Natural killer cell treated with Interleukin-12 subunit alpha and Interleukin-12 subunit beta and Interleukin-15 and Interleukin-18, amount 100 ng/mL, for 72 hours (primary cell): Measurements from ENCODE around the gene CCL22. TPM values are rescaled to one million over a fixed set of nuclear protein-coding genes. Genes with fewer than 3 reads are reported as not detected.
A peak's percentile ranks its signal among the peaks of the same experiment; 100 is the strongest.

Experiments
- ATAC-seq, 2 donors: fragments of 150-1000 bp; cut with Tn5 transposase in 1 of 2; sonication (Bioruptor Pico), chemical (Tn5 transposase) in 1 of 2; 2 replicates each; pipeline ENCODE4 v1.10.0; 2021
- DNase-seq: peaks from one replicate; pipeline ENCODE4 v3.0.0; 2022; ENCODE audit warnings: low spot score
- H3K27ac Mint-ChIP-seq, 2 donors: 1 replicate in 1 of 2; 2 replicates in 1 of 2; pipeline ENCODE4 v1.8.0; 2022; ENCODE audit warnings: mixed read lengths in 2 of 2, mild to moderate bottlenecking in 1 of 2, moderate library complexity in 1 of 2
- H3K27me3 Mint-ChIP-seq, 2 donors: 1 replicate in 1 of 2; 2 replicates in 1 of 2; pipeline ENCODE4 v1.8.0; 2022; ENCODE audit warnings: mixed read lengths in 2 of 2
- H3K36me3 Mint-ChIP-seq: one replicate; pipeline ENCODE4 v1.8.0; 2022; ENCODE audit warnings: mixed read lengths
- H3K4me1 Mint-ChIP-seq, 2 donors: 1 replicate in 1 of 2; 2 replicates in 1 of 2; pipeline ENCODE4 v1.8.0; 2022; ENCODE audit warnings: low read depth in 2 of 2, mixed read lengths in 2 of 2, mild to moderate bottlenecking in 1 of 2
- H3K4me3 Mint-ChIP-seq: one replicate; pipeline ENCODE4 v1.8.0; 2022; ENCODE audit warnings: mixed read lengths
- H3K9me3 Mint-ChIP-seq: 2 replicates; pipeline ENCODE4 v1.8.0; 2022; ENCODE audit warnings: mixed read lengths
- total RNA-seq, 2 donors: library from RNA; stranded (reverse); gene quantifications; one replicate each; pipeline ENCODE4 v1.2.3, GENCODE V29; 2022

Gene CCL22
- total RNA-seq, 2 donors from 2014 or later = 12.9 TPM; not detected in 1

- ATAC-seq (peak in 1 of 2 donors; percentile 33), DNase-seq (peak; percentile 26)
- no peaks in the 10 kb centered on the region for H3K9me3 Mint-ChIP-seq
- no peaks in the 10 kb centered on the region for H3K36me3 Mint-ChIP-seq
- no peak within 1 kb of the TSS for H3K4me3 Mint-ChIP-seq
- H3K27me3 Mint-ChIP-seq = peaks cover 5 to 9% of the 10 kb centered on the region in 2 donors
- H3K27ac Mint-ChIP-seq = no peak within 1 kb of the TSS
- no peaks in the 10 kb centered on the region for H3K4me1 Mint-ChIP-seq
Observed at GRCh38 chr16:57403965-57404817, 45.6 kb downstream of the CCL22 start, which contains the start of gene CCL17. TSS of gene CCL17 (plus strand) at chr16:57404767. CDS start at chr16:57413933, 9,166 bp downstream.

GRCh38 chr16:57405097-57405496, 46.5 kb downstream of the CCL22 start:
- peak; percentile 34 for DNase-seq
- Mint-ChIP-seq H3K4me1 (no peaks in the 10 kb centered on the region), H3K4me3 (no peak overlapping the region), H3K36me3 (no peaks in the 10 kb centered on the region), H3K27me3 (peaks cover 6 to 9% of the 10 kb centered on the region in 2 donors), H3K27ac (no peak overlapping the region), H3K9me3 (no peaks in the 10 kb centered on the region)
- no peak for ATAC-seq

GRCh38 chr16:57406881-57407280, 48.3 kb downstream of the CCL22 start:
- no peak overlapping the region for H3K27ac Mint-ChIP-seq
- H3K36me3 Mint-ChIP-seq = no peaks in the 10 kb centered on the region
- H3K4me1 Mint-ChIP-seq = no peaks in the 10 kb centered on the region
- ATAC-seq (no peak), DNase-seq (peak; percentile 16)
- peaks cover 6 to 9% of the 10 kb centered on the region in 2 donors for H3K27me3 Mint-ChIP-seq
- no peaks in the 10 kb centered on the region for H3K9me3 Mint-ChIP-seq
- no peak overlapping the region for H3K4me3 Mint-ChIP-seq

GRCh38 chr16:57407521-57408353, 49.2 kb downstream of the CCL22 start:
- Mint-ChIP-seq H3K4me3 (no peak overlapping the region), H3K27me3 (peaks cover 6 to 9% of the 10 kb centered on the region in 2 donors), H3K4me1 (no peaks in the 10 kb centered on the region), H3K9me3 (no peaks in the 10 kb centered on the region), H3K27ac (no peak overlapping the region), H3K36me3 (no peaks in the 10 kb centered on the region)
- no peak for DNase-seq
- ATAC-seq = no peak

- Mint-ChIP-seq H3K27ac (no peak overlapping the region), H3K4me1 (no peaks in the 10 kb centered on the region), H3K4me3 (no peak overlapping the region), H3K9me3 (no peaks in the 10 kb centered on the region), H3K36me3 (no peaks in the 10 kb centered on the region), H3K27me3 (peaks cover 6 to 9% of the 10 kb centered on the region in 2 donors)
- DNase-seq (no peak), ATAC-seq (no peak)
Observed at GRCh38 chr16:57409065-57409464, 50.5 kb downstream of the CCL22 start.

GRCh38 chr16:57409870-57410587, 51.4 kb downstream of the CCL22 start:
- peaks cover 0 to 3% of the 10 kb centered on the region in 2 donors for H3K4me1 Mint-ChIP-seq
- no peak overlapping the region for H3K27ac Mint-ChIP-seq
- H3K36me3 Mint-ChIP-seq = no peaks in the 10 kb centered on the region
- no peaks in the 10 kb centered on the region for H3K9me3 Mint-ChIP-seq
- no peak for DNase-seq
- peaks cover 6 to 8% of the 10 kb centered on the region in 2 donors for H3K27me3 Mint-ChIP-seq
- H3K4me3 Mint-ChIP-seq = no peak overlapping the region
- no peak for ATAC-seq

GRCh38 chr16:57411362-57411976, 52.9 kb downstream of the CCL22 start:
- H3K27ac Mint-ChIP-seq = no peak overlapping the region
- no peaks in the 10 kb centered on the region for H3K36me3 Mint-ChIP-seq
- H3K4me3 Mint-ChIP-seq = no peak overlapping the region
- peaks cover 0 to 6% of the 10 kb centered on the region in 2 donors for H3K4me1 Mint-ChIP-seq
- H3K27me3 Mint-ChIP-seq = peaks cover 4 to 6% of the 10 kb centered on the region in 2 donors
- H3K9me3 Mint-ChIP-seq = no peaks in the 10 kb centered on the region
- DNase-seq = no peak
- no peak for ATAC-seq

GRCh38 chr16:57412584-57412983, 54.0 kb downstream of the CCL22 start:
- Mint-ChIP-seq H3K9me3 (no peaks in the 10 kb centered on the region), H3K4me3 (no peak overlapping the region), H3K4me1 (peaks cover 10 to 14% of the 10 kb centered on the region in 2 donors), H3K27me3 (peaks cover 4 to 6% of the 10 kb centered on the region in 2 donors), H3K36me3 (no peaks in the 10 kb centered on the region), H3K27ac (no peak overlapping the region)
- DNase-seq (no peak), ATAC-seq (no peak)

- Mint-ChIP-seq H3K4me3 (no peak overlapping the region), H3K4me1 (peaks cover 15 to 18% of the 10 kb centered on the region in 2 donors), H3K27ac (no peak overlapping the region)
Observed at GRCh38 chr16:57413301-57413730, 54.7 kb downstream of the CCL22 start.

GRCh38 chr16:57413733-57414132, 55.1 kb downstream of the CCL22 start:
- ATAC-seq (no peak), DNase-seq (no peak)
- no peaks in the 10 kb centered on the region for H3K36me3 Mint-ChIP-seq
- no peak overlapping the region for H3K4me3 Mint-ChIP-seq
- H3K27me3 Mint-ChIP-seq = peaks cover 4 to 6% of the 10 kb centered on the region in 2 donors
- peaks cover 19 to 20% of the 10 kb centered on the region in 2 donors for H3K4me1 Mint-ChIP-seq
- H3K27ac Mint-ChIP-seq = no peak overlapping the region
- H3K9me3 Mint-ChIP-seq = no peaks in the 10 kb centered on the region

More at GRCh38 chr16:57413301-57413730, 54.7 kb downstream of the CCL22 start:
- Mint-ChIP-seq H3K36me3 (no peaks in the 10 kb centered on the region), H3K27me3 (peaks cover 4 to 6% of the 10 kb centered on the region in 2 donors), H3K9me3 (no peaks in the 10 kb centered on the region)
- ATAC-seq (no peak), DNase-seq (no peak)
